GM12878 (cell line): ENCODE results near the gene ABCB4. TPM values are rescaled to one million over a fixed set of nuclear protein-coding genes. Genes with fewer than 3 reads are reported as not detected.

ENCODE experiments used
- ATAC-seq: fragments of 200-7000 bp; cut with Tn5 transposase; 3 replicates; pipeline ENCODE4 v1.9.1; 2020; ENCODE audit warnings: mild to moderate bottlenecking, moderate library complexity
- BruUV-seq: library from RNA; stranded (reverse); fragments of 400-500 nt; replicated peaks from 2 replicates; lab custom pipeline; 2021; lab: Mats Ljungman, UMichigan
- CTCF ChIA-PET: fragments of 300-600 bp; sonication (Branson Sonifier 250); formaldehyde crosslinking; extraction: SDS; loops from one replicate; lab custom pipeline; 2021; ENCODE audit warnings: inconsistent platforms; lab: Yijun Ruan, JAX
- POLR2A ChIA-PET: fragments of 350-600 bp; formaldehyde crosslinking; extraction: SDS; loops from one replicate; lab custom pipeline; 2021; ENCODE audit warnings: inconsistent platforms; lab: Charles Lee
- RAD21 ChIA-PET: fragments of 300-600 bp; sonication (Branson Sonifier 250); formaldehyde crosslinking; loops from one replicate; lab custom pipeline; 2023; ENCODE audit warnings: antibody characterized with exemption; ENCODE audit not compliant: unreplicated experiment; lab: Charles Lee
- SMC1A ChIA-PET: fragments of 300-600 bp; sonication (Branson Sonifier 250); formaldehyde crosslinking; loops from one replicate; lab custom pipeline; 2023; ENCODE audit not compliant: unreplicated experiment, uncharacterized antibody; lab: Charles Lee
- DNase-seq: peaks from one replicate; pipeline ENCODE4 v3.0.0-alpha.2; 2011; ENCODE audit warnings: low read depth, low spot score
- FAIRE-seq: peaks from 3 replicates; lab custom pipeline; 2011; peaks lifted over from hg19 to GRCh38; lab: Jason Lieb, UNC
- H2AFZ ChIP-seq: 2 replicates; pipeline ENCODE4 v1.6.0; 2011; ENCODE audit warnings: low read depth, low read length, control low read depth; ENCODE audit not compliant: control insufficient read depth
- H3K27ac ChIP-seq: 2 replicates; pipeline ENCODE4 v1.5.1; 2011; ENCODE audit warnings: control low read depth; ENCODE audit not compliant: control insufficient read depth, insufficient read depth
- H3K27me3 ChIP-seq, 2 experiments: replicated peaks in 1 of 2; 2 replicates each; pipeline versions ENCODE4 v1.6.0 to v1.6.1; 2011; ENCODE audit warnings: low read length in 1 of 2; ENCODE audit not compliant: control insufficient read depth in 2 of 2, insufficient read depth in 2 of 2
- H3K36me3 ChIP-seq, 2 experiments: 2 replicates each; pipeline ENCODE4 v1.5.1; 2011; ENCODE audit warnings: low read length in 1 of 2; ENCODE audit not compliant: control insufficient read depth in 2 of 2, insufficient read depth in 2 of 2
- H3K4me1 ChIP-seq: 2 replicates; pipeline ENCODE4 v1.6.1; 2011; ENCODE audit warnings: mild to moderate bottlenecking, low read length, moderate library complexity, mixed read lengths; ENCODE audit not compliant: control insufficient read depth, insufficient read depth
- H3K4me2 ChIP-seq: 2 replicates; pipeline ENCODE4 v1.6.0; 2011; ENCODE audit warnings: control low read depth; ENCODE audit not compliant: control insufficient read depth, insufficient read depth
- H3K4me3 ChIP-seq: fragments of 200-600 bp; sonication (generic); 2 replicates; pipeline ENCODE4 v1.5.1; 2016
- H3K79me2 ChIP-seq: 2 replicates; pipeline ENCODE4 v1.6.0; 2011; ENCODE audit warnings: low read length; ENCODE audit not compliant: control insufficient read depth, insufficient read depth
- H3K9ac ChIP-seq: 2 replicates; pipeline ENCODE4 v1.8.0; 2011; ENCODE audit warnings: low read length, control low read depth, mixed read lengths; ENCODE audit not compliant: control insufficient read depth, insufficient read depth
- H3K9me3 ChIP-seq: replicated peaks from 3 replicates; pipeline ENCODE4 v1.5.1; 2011; ENCODE audit warnings: mild to moderate bottlenecking, low read length; ENCODE audit not compliant: control insufficient read depth, insufficient read depth
- H4K20me1 ChIP-seq: 2 replicates; pipeline ENCODE4 v1.6.0; 2011; ENCODE audit not compliant: control insufficient read depth, insufficient read depth
- ASH2L ChIP-seq: fragments of 300-600, 200-600 bp; sonication (generic); IDR thresholded peaks from 2 replicates; pipeline ENCODE4 v1.6.1; 2017; ENCODE audit warnings: low read depth, mild to moderate bottlenecking, borderline replicate concordance
- CEBPB ChIP-seq, 2 experiments: fragments of 150-350 bp in 1 of 2; IDR thresholded peaks; 2 replicates each; pipeline ENCODE4 v1.6.1; 2012 to 2014; ENCODE audit warnings: low read depth in 2 of 2, low read length in 2 of 2, borderline replicate concordance in 1 of 2, inconsistent platforms in 1 of 2
- ETV6 ChIP-seq, 2 experiments: fragments of 450-650 bp in 1 of 2; IDR thresholded peaks in 1 of 2; conservative IDR thresholded peaks in 1 of 2; 2 replicates each; pipeline ENCODE4 v1.6.1; 2014; ENCODE audit warnings: antibody characterized with exemption in 1 of 2, borderline replicate concordance in 1 of 2, low read depth in 1 of 2, mild to moderate bottlenecking in 1 of 2, moderate library complexity in 1 of 2
- IRF4 ChIP-seq: IDR thresholded peaks from 2 replicates; pipeline ENCODE4 v1.6.1; 2011; ENCODE audit warnings: low read depth, low read length
- KAT2A ChIP-seq: conservative IDR thresholded peaks from 2 replicates; pipeline ENCODE4 v1.6.1; 2011; ENCODE audit warnings: low read depth, low read length; ENCODE audit not compliant: control insufficient read depth
- MEF2A ChIP-seq: IDR thresholded peaks from 2 replicates; pipeline ENCODE4 v1.6.1; 2011; ENCODE audit warnings: low read depth, mild to moderate bottlenecking, low read length, moderate library complexity; ENCODE audit not compliant: insufficient read depth
- POLR2AphosphoS2 ChIP-seq: IDR thresholded peaks from 2 replicates; pipeline ENCODE4 v1.6.1; 2011; ENCODE audit warnings: low read depth, mild to moderate bottlenecking, low read length, improper control_type of control experiment, moderate library complexity
- ZNF24 ChIP-seq: fragments of 450-650 bp; IDR thresholded peaks from 2 replicates; pipeline ENCODE4 v1.6.1; 2017; ENCODE audit warnings: antibody characterized with exemption, mild to moderate bottlenecking
- ZNF274 ChIP-seq: IDR thresholded peaks from one replicate; pipeline ENCODE4 v1.8.0; 2011; ENCODE audit not compliant: insufficient read length, insufficient read depth
- WGBS: methylation state at CpG from one replicate; pipeline ENCODE4 v1.1.6; 2016; ENCODE audit warnings: low lambda C conversion rate; ENCODE audit not compliant: insufficient replicate concordance, insufficient coverage; ENCODE audit errors: missing lambda C conversion rate; 5-methylcytosine and 5-hydroxymethylcytosine counted together
- in situ Hi-C: fragments of 300-500 bp; cut with MboI; formaldehyde crosslinking; loops from 9 replicates; pipeline ENCODE4 v1.14.3; 2018; ENCODE audit warnings: mixed read lengths
- intact Hi-C: fragments of 100-400 bp; cut with micrococcal nuclease; formaldehyde crosslinking; loops from one replicate; pipeline ENCODE4 v1.14.2; 2022; ENCODE audit not compliant: unreplicated experiment
- polyA plus RNA-seq, 11 experiments: library from polyadenylated mRNA; depleted of rRNA in 4 of 11; unstranded in 6 of 11; stranded (reverse) in 5 of 11; fragments of >200 nt; fragmentation: Nextera tagmentation in 4 of 11; fragmentation: Illumina TruSeq in 1 of 11; extraction: Ambion mirVana in 4 of 11; extraction: Trizol in 1 of 11; gene quantifications; 1 replicate in 1 of 11; 2 replicates in 10 of 11; pipeline versions ENCODE4 v1.2.1 to v1.2.3, GENCODE V29; 2011 to 2016; ENCODE audit warnings: inconsistent platforms in 2 of 11, missing spikeins in 2 of 11, low read depth in 1 of 11
- total RNA-seq, 4 experiments: library from RNA; depleted of rRNA in 3 of 4; stranded (reverse); fragments of >200 nt in 3 of 4; fragmentation: Illumina TruSeq in 1 of 4; extraction: Trizol in 1 of 4; gene quantifications; 2 replicates each; pipeline versions ENCODE4 v1.2.1 to v1.2.3, GENCODE V29; 2013 to 2021
- TF ChIP-seq, protein P1 (sequence below): fragments of 450-650 bp; IDR thresholded peaks from 2 replicates; pipeline ENCODE4 v1.6.1; 2017; ENCODE audit warnings: mild to moderate bottlenecking, moderate library complexity
- TF ChIP-seq, protein P2 (sequence below): fragments of 450-650 bp; formaldehyde crosslinking; IDR thresholded peaks from 2 replicates; pipeline ENCODE4 v1.4.0; 2022; ENCODE audit warnings: mild to moderate bottlenecking, moderate library complexity
- TF ChIP-seq, protein P3 (sequence below): IDR thresholded peaks from 2 replicates; pipeline ENCODE4 v1.6.1; 2012; ENCODE audit warnings: low read depth, low read length, improper control_type of control experiment
- TF ChIP-seq, protein P4 (sequence below): IDR thresholded peaks from 2 replicates; pipeline ENCODE4 v1.6.1; 2011; ENCODE audit warnings: borderline replicate concordance, low read depth, mild to moderate bottlenecking, moderate library complexity, low read length; ENCODE audit not compliant: insufficient read depth, poor library complexity, severe bottlenecking
- TF ChIP-seq, protein P5 (sequence below): IDR thresholded peaks from 2 replicates; pipeline ENCODE4 v1.6.1; 2012; ENCODE audit warnings: low read depth, low read length, improper control_type of control experiment

ABCB4 gene
- total and polyA plus RNA-seq, 10 of the 15 experiments (the other 5 are each of a cell fraction or from before 2014, with no cell fraction given) = 1.9 to 8.3 (median 4.4) TPM

DNA sequence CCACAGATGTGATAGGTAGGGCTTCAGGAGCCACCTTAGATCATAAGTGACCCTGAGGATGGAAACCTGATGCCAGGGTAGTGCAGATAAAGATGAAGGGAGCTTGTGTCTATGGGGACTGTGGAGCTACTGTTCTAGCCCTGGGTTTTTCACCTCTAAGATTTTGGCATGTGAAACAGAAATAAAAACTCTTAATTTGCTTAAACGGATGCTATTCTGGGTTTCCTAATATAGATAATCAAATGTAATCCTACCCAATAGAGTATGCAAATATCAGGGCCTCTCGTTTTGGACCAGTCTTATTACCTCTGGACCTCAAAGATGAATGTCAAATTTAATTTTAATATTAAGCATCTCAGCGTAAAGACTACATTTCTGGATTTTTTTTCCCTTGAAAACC is 49.3 kb downstream of the ABCB4 start:
- Histone ChIP-seq H2AFZ (no peak overlapping the region), H3K27me3 (no peaks in the 10 kb centered on the region), H3K4me3 (no peak overlapping the region), H3K9ac (no peak overlapping the region), H4K20me1 (no peaks in the 10 kb centered on the region), H3K9me3 (no peaks in the 10 kb centered on the region; the same call in 2 of the 3 replicates), H3K27ac (no peak overlapping the region), H3K79me2 (no peaks in the 10 kb centered on the region), H3K4me1 (no peaks in the 10 kb centered on the region), H3K4me2 (no peak overlapping the region; the same call in 1 of the 2 replicates), H3K36me3 (no peaks in the 10 kb centered on the region)
- CTCF ChIA-PET = no interaction called here
- no peak for FAIRE-seq
- no peak for DNase-seq
- BruUV-seq = no TSS peak
- RAD21 ChIA-PET = no interaction called here
- WGBS = 48% methylated on average over 3 of the region's 3 CpGs
- POLR2A ChIA-PET = no interaction called here
- SMC1A ChIA-PET = no interaction called here
- ATAC-seq = peak; percentile 61
- intact Hi-C loops = no loop called here
- in situ Hi-C loops = no loop called here
- TF ChIP-seq IRF4 = no peak
- TF ChIP-seq ASH2L = no peak
- TF ChIP-seq POLR2AphosphoS2 = no peak
- TF ChIP-seq, protein P1, sequence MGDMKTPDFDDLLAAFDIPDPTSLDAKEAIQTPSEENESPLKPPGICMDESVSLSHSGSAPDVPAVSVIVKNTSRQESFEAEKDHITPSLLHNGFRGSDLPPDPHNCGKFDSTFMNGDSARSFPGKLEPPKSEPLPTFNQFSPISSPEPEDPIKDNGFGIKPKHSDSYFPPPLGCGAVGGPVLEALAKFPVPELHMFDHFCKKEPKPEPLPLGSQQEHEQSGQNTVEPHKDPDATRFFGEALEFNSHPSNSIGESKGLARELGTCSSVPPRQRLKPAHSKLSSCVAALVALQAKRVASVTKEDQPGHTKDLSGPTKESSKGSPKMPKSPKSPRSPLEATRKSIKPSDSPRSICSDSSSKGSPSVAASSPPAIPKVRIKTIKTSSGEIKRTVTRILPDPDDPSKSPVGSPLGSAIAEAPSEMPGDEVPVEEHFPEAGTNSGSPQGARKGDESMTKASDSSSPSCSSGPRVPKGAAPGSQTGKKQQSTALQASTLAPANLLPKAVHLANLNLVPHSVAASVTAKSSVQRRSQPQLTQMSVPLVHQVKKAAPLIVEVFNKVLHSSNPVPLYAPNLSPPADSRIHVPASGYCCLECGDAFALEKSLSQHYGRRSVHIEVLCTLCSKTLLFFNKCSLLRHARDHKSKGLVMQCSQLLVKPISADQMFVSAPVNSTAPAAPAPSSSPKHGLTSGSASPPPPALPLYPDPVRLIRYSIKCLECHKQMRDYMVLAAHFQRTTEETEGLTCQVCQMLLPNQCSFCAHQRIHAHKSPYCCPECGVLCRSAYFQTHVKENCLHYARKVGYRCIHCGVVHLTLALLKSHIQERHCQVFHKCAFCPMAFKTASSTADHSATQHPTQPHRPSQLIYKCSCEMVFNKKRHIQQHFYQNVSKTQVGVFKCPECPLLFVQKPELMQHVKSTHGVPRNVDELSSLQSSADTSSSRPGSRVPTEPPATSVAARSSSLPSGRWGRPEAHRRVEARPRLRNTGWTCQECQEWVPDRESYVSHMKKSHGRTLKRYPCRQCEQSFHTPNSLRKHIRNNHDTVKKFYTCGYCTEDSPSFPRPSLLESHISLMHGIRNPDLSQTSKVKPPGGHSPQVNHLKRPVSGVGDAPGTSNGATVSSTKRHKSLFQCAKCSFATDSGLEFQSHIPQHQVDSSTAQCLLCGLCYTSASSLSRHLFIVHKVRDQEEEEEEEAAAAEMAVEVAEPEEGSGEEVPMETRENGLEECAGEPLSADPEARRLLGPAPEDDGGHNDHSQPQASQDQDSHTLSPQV = no peak
- TF ChIP-seq ZNF24 = no peak
- TF ChIP-seq, protein P2, sequence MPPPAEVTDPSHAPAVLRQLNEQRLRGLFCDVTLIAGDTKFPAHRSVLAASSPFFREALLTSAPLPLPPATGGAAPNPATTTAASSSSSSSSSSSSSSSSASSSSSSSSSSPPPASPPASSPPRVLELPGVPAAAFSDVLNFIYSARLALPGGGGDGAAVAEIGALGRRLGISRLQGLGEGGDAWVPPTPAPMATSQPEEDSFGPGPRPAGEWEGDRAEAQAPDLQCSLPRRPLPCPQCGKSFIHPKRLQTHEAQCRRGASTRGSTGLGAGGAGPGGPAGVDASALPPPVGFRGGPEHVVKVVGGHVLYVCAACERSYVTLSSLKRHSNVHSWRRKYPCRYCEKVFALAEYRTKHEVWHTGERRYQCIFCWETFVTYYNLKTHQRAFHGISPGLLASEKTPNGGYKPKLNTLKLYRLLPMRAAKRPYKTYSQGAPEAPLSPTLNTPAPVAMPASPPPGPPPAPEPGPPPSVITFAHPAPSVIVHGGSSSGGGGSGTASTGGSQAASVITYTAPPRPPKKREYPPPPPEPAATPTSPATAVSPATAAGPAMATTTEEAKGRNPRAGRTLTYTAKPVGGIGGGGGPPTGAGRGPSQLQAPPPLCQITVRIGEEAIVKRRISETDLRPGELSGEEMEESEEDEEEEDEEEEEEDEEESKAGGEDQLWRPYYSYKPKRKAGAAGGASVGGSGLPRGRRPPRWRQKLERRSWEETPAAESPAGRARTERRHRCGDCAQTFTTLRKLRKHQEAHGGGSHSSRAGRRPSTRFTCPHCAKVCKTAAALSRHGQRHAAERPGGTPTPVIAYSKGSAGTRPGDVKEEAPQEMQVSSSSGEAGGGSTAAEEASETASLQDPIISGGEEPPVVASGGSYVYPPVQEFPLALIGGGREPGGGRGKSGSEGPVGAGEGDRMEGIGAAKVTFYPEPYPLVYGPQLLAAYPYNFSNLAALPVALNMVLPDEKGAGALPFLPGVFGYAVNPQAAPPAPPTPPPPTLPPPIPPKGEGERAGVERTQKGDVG (CRISPR knock-in tag) = no peak
- no peak for TF ChIP-seq ZNF274
- TF ChIP-seq KAT2A = no peak
- no peak for TF ChIP-seq ETV6 (conservative IDR thresholded peaks at IDR 0.05 in 1 of 2, IDR thresholded peaks at IDR 0.05 in 1 of 2; ENCODE audit: borderline replicate concordance in 1 of 2, low read depth in 1 of 2)
- TF ChIP-seq, protein P3, sequence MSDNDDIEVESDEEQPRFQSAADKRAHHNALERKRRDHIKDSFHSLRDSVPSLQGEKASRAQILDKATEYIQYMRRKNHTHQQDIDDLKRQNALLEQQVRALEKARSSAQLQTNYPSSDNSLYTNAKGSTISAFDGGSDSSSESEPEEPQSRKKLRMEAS = no peak
- TF ChIP-seq, protein P4, sequence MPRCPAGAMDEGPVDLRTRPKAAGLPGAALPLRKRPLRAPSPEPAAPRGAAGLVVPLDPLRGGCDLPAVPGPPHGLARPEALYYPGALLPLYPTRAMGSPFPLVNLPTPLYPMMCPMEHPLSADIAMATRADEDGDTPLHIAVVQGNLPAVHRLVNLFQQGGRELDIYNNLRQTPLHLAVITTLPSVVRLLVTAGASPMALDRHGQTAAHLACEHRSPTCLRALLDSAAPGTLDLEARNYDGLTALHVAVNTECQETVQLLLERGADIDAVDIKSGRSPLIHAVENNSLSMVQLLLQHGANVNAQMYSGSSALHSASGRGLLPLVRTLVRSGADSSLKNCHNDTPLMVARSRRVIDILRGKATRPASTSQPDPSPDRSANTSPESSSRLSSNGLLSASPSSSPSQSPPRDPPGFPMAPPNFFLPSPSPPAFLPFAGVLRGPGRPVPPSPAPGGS = no peak
- TF ChIP-seq CEBPB (IDR thresholded peaks at IDR 0.05; ENCODE audit: borderline replicate concordance in 1 of 2, low read depth in 2 of 2, low read length in 2 of 2) = no peak
- TF ChIP-seq MEF2A = no peak
- TF ChIP-seq, protein P5, sequence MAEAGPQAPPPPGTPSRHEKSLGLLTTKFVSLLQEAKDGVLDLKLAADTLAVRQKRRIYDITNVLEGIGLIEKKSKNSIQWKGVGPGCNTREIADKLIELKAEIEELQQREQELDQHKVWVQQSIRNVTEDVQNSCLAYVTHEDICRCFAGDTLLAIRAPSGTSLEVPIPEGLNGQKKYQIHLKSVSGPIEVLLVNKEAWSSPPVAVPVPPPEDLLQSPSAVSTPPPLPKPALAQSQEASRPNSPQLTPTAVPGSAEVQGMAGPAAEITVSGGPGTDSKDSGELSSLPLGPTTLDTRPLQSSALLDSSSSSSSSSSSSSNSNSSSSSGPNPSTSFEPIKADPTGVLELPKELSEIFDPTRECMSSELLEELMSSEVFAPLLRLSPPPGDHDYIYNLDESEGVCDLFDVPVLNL = no peak
